Effector CD4-positive, alpha-beta T cell (primary cell): Measurements from ENCODE around the gene IL16.

Source experiments
- DNase-seq: peaks from one replicate; pipeline ENCODE4 v3.0.0-alpha.2; 2020

The IL16 gene

GRCh38 chr15:81258455-81258854, 61.8 kb downstream of the IL16 start:
- no peak for DNase-seq

- no peak for DNase-seq
These were observed 63.1 kb downstream of the IL16 start for GRCh38 chr15:81259760-81260298.

- DNase-seq = no peak
These were observed 64.6 kb downstream of the IL16 start for GRCh38 chr15:81261172-81261811.

GRCh38 chr15:81263477-81263876, 66.8 kb downstream of the IL16 start:
- DNase-seq = no peak

GRCh38 chr15:81264072-81264857, 67.6 kb downstream of the IL16 start:
- DNase-seq = no peak

- DNase-seq = no peak
These were observed 68.7 kb downstream of the IL16 start for GRCh38 chr15:81265256-81265943.

GRCh38 chr15:81265944-81266775, 69.5 kb downstream of the IL16 start:
- peak; percentile 77 for DNase-seq

GRCh38 chr15:81268340-81268739, 71.7 kb downstream of the IL16 start:
- DNase-seq = no peak

- DNase-seq = no peak
These were observed 72.4 kb downstream of the IL16 start for GRCh38 chr15:81268881-81269601.

GRCh38 chr15:81270188-81270587, 73.5 kb downstream of the IL16 start:
- DNase-seq = no peak

- DNase-seq = no peak
These were observed 74.3 kb downstream of the IL16 start for GRCh38 chr15:81270781-81271491.

GRCh38 chr15:81271761-81272644, 75.3 kb downstream of the IL16 start:
- no peak for DNase-seq

- DNase-seq = no peak
These were observed 76.5 kb downstream of the IL16 start for GRCh38 chr15:81273200-81273599.

- no peak for DNase-seq
These were observed 77.2 kb downstream of the IL16 start for GRCh38 chr15:81273855-81274254.

GRCh38 chr15:81274255-81274654, 77.6 kb downstream of the IL16 start:
- no peak for DNase-seq

- peak; percentile 78 for DNase-seq
These were observed 78.4 kb downstream of the IL16 start for GRCh38 chr15:81274931-81275707.

GRCh38 chr15:81275711-81276392, 79.2 kb downstream of the IL16 start:
- DNase-seq = no peak

GRCh38 chr15:81276967-81277366, 80.3 kb downstream of the IL16 start:
- DNase-seq = no peak

- DNase-seq = no peak
These were observed 81.2 kb downstream of the IL16 start for GRCh38 chr15:81277851-81278250.
